Progenitor cell of endocrine pancreas (in vitro differentiated cells): ENCODE results near the gene FAM89B. TPM values are rescaled to one million over a fixed set of nuclear protein-coding genes. Genes with fewer than 3 reads are reported as not detected.
A peak's percentile ranks its signal among the peaks of the same experiment; 100 is the strongest.

ENCODE experiments used
- DNase-seq: peaks from one replicate; pipeline ENCODE4 v3.0.0; 2021; ENCODE audit warnings: low spot score; ENCODE audit not compliant: unreplicated experiment
- H3K27ac Mint-ChIP-seq: 2 replicates; pipeline ENCODE4 v1.8.0; 2021; ENCODE audit warnings: mild to moderate bottlenecking, moderate library complexity, mixed read lengths
- H3K27me3 Mint-ChIP-seq: 2 replicates; pipeline ENCODE4 v1.8.0; 2021; ENCODE audit warnings: mixed read lengths
- H3K36me3 Mint-ChIP-seq: 2 replicates; pipeline ENCODE4 v1.8.0; 2022; ENCODE audit warnings: mixed read lengths; ENCODE audit not compliant: insufficient read depth
- H3K4me1 Mint-ChIP-seq: 2 replicates; pipeline ENCODE4 v1.8.0; 2021; ENCODE audit warnings: low read depth, mixed read lengths
- H3K4me3 Mint-ChIP-seq: 2 replicates; pipeline ENCODE4 v1.8.0; 2021; ENCODE audit warnings: low read depth, mild to moderate bottlenecking, moderate library complexity, mixed read lengths
- H3K9me3 Mint-ChIP-seq: 2 replicates; pipeline ENCODE4 v1.8.0; 2021; ENCODE audit warnings: low read depth, mixed read lengths
- total RNA-seq: library from RNA; stranded (reverse); gene quantifications from 2 replicates; pipeline ENCODE4 v1.2.1, GENCODE V29; 2021
- TF ChIP-seq, protein P1 (sequence below): fragments of 200-600 bp; sonication (generic); IDR thresholded peaks from one replicate; pipeline ENCODE4 v1.5.0; 2021; ENCODE audit warnings: antibody characterized with exemption, mild to moderate bottlenecking; ENCODE audit not compliant: unreplicated experiment

The FAM89B gene
- total RNA-seq, 1 donor from 2014 or later = 65.0 TPM

GRCh38 chr11:65591939-65592857 is 19.9 kb downstream of the FAM89B start:
- DNase-seq = no peak
- Mint-ChIP-seq H3K27ac (no peak overlapping the region), H3K4me3 (peak overlapping the region; percentile 19), H3K4me1 (no peaks in the 10 kb centered on the region), H3K9me3 (no peaks in the 10 kb centered on the region), H3K36me3 (peaks cover 2% of the 10 kb centered on the region), H3K27me3 (peaks cover 53% of the 10 kb centered on the region)
- TF ChIP-seq, protein P1, sequence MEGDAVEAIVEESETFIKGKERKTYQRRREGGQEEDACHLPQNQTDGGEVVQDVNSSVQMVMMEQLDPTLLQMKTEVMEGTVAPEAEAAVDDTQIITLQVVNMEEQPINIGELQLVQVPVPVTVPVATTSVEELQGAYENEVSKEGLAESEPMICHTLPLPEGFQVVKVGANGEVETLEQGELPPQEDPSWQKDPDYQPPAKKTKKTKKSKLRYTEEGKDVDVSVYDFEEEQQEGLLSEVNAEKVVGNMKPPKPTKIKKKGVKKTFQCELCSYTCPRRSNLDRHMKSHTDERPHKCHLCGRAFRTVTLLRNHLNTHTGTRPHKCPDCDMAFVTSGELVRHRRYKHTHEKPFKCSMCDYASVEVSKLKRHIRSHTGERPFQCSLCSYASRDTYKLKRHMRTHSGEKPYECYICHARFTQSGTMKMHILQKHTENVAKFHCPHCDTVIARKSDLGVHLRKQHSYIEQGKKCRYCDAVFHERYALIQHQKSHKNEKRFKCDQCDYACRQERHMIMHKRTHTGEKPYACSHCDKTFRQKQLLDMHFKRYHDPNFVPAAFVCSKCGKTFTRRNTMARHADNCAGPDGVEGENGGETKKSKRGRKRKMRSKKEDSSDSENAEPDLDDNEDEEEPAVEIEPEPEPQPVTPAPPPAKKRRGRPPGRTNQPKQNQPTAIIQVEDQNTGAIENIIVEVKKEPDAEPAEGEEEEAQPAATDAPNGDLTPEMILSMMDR = peak; percentile 40

DNA sequence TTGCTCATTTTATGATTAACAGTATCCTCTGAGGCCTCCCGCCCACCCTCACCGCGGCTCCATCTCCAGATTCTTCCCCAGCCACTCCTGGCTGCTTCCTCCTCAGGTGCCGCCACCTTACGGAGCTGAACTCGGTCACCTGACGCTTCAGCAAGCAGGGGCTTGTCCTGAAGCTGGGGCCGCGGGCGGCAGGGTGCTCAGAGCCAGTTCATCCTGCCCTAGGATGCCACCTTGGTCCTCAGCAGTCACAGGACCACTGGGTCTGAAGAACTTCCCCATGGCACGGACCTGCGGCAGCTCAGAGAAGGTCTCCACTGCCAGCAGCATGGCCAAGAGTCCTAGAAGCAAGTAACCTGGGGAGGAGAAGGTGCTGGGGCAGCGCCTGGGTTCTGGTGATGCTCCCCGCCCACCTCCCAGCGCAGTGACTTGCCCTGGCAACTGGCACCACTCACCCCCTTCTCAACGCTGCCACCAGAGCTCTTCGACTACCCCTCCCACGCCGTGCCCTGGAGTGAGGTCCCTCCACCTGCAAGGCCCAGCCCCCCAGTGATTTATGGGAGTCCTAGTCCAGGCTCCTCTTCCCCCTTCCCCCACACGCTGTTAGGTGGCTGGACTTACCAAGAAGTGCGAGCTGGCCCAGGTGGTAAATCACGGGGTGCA is 20.6 kb downstream of the FAM89B start:
- H3K4me3 Mint-ChIP-seq = no peak overlapping the region
- H3K4me1 Mint-ChIP-seq = no peaks in the 10 kb centered on the region
- H3K27ac Mint-ChIP-seq = no peak overlapping the region
- no peak for DNase-seq
- TF ChIP-seq, protein P1 = no peak
- H3K27me3 Mint-ChIP-seq = peaks cover 50% of the 10 kb centered on the region
- H3K36me3 Mint-ChIP-seq = peaks cover 4% of the 10 kb centered on the region
- no peaks in the 10 kb centered on the region for H3K9me3 Mint-ChIP-seq

GRCh38 chr11:65593518-65594414 is 21.4 kb downstream of the FAM89B start:
- H3K27me3 Mint-ChIP-seq = peaks cover 44% of the 10 kb centered on the region
- H3K4me3 Mint-ChIP-seq = no peak overlapping the region
- no peak for DNase-seq
- no peak overlapping the region for H3K27ac Mint-ChIP-seq
- no peaks in the 10 kb centered on the region for H3K9me3 Mint-ChIP-seq
- TF ChIP-seq, protein P1 = peak; percentile 56
- no peaks in the 10 kb centered on the region for H3K4me1 Mint-ChIP-seq
- peaks cover 4% of the 10 kb centered on the region for H3K36me3 Mint-ChIP-seq

- H3K4me3 Mint-ChIP-seq = no peak overlapping the region
- TF ChIP-seq, protein P1 = no peak
- H3K4me1 Mint-ChIP-seq = no peaks in the 10 kb centered on the region
- peaks cover 4% of the 10 kb centered on the region for H3K36me3 Mint-ChIP-seq
- H3K27ac Mint-ChIP-seq = no peak overlapping the region
- H3K27me3 Mint-ChIP-seq = peaks cover 36% of the 10 kb centered on the region
- H3K9me3 Mint-ChIP-seq = no peaks in the 10 kb centered on the region
- DNase-seq = no peak
These were observed 22.8 kb downstream of the FAM89B start for GRCh38 chr11:65595131-65595530.
